HG03025 (cell line): ENCODE results near the gene LMO2.

Experiments
- ATAC-seq: cut with Tn5 transposase; IDR thresholded peaks from one replicate; pipeline ENCODE4 v1.9.1; 2021; ENCODE audit warnings: mild to moderate bottlenecking, moderate library complexity; ENCODE audit not compliant: unreplicated experiment, low FRiP score

The LMO2 gene

DNA sequence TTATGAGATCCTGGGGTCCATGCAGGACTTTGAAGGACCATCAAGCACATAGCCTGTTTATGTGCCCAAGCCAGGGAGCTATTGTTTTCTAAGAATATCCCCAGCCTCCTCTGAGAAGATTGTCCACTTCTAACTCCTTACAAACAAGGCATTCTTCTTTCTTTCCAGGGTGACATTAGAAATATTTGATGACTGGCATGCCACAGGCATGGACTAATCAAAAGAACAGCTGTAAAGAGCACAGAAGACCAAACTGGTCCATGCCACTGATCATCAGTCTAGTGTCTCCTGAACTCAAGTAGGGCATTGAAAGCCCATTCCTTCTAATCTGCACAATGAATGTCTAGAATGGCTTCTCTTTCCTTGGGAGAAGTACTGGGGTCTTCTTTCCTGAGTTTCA is 24.9 kb upstream of the LMO2 start:
- no peak for ATAC-seq

- ATAC-seq = no peak
These were observed 23.6 kb upstream of the LMO2 start for GRCh38 chr11:33915526-33915925.

GRCh38 chr11:33913991-33914390 is 22.1 kb upstream of the LMO2 start:
- ATAC-seq = no peak

- ATAC-seq = peak; percentile 83
These were observed 20.8 kb upstream of the LMO2 start for GRCh38 chr11:33912405-33913361.

DNA sequence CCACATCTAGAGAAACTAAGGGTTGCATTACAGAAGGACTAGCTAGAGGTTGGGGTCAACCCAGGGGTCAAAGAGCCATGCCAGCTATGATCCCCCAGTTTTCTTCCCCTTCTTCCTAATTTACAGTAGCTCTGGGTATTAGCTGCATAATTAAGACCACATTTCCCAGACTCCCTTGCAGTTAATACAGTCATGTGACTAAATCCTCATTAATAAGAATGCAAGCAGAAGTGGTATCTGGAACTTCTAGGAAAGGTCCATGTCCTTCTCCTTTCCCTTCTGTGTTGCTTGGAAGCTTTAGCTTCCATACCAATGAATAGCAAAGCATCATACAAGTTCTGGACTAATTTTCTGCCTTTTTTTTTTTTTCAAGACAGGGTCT is 19.1 kb upstream of the LMO2 start:
- ATAC-seq = no peak

- ATAC-seq = no peak
These were observed 18.6 kb upstream of the LMO2 start for GRCh38 chr11:33910296-33910957.

DNA sequence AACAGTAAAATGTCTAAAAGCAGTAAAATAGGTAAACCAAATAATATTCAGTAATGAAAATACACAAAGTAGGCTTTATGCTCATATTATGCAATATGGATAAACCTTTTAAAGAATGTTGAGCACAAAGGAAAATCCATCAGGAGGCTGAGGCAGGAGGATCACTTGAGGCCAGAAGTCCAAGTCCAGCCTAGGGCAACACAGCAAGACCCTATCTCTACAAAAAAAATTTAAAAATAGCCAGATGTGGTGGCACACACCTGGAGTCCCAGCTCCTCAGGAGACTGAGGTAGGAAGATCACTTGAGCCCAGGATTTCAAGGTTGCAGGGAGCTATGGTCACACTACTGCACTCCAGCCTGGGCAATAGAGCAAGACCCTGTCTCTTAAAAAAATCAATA is 17.7 kb upstream of the LMO2 start:
- ATAC-seq = no peak

DNA sequence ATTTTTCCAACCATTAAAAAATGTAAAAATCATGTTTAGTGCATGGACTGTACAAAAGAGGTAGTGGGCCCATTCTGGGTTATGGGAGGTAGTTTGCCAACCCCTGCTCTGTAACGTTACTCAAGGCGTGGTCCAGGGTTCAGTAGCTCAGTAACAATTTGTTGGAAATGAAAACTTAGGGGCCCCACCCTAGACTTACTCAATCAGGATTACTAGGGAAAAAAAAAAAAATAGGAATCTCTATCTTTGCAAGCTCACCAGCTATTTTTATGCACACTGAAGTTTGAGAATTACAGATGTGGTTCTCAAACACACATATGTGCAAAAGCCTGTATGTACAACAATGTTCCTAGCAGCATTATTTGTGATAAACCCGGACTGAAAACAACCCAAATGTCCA is 17.3 kb upstream of the LMO2 start:
- ATAC-seq = no peak

- ATAC-seq = no peak
These were observed 15.5 kb upstream of the LMO2 start for GRCh38 chr11:33907421-33907820.

DNA sequence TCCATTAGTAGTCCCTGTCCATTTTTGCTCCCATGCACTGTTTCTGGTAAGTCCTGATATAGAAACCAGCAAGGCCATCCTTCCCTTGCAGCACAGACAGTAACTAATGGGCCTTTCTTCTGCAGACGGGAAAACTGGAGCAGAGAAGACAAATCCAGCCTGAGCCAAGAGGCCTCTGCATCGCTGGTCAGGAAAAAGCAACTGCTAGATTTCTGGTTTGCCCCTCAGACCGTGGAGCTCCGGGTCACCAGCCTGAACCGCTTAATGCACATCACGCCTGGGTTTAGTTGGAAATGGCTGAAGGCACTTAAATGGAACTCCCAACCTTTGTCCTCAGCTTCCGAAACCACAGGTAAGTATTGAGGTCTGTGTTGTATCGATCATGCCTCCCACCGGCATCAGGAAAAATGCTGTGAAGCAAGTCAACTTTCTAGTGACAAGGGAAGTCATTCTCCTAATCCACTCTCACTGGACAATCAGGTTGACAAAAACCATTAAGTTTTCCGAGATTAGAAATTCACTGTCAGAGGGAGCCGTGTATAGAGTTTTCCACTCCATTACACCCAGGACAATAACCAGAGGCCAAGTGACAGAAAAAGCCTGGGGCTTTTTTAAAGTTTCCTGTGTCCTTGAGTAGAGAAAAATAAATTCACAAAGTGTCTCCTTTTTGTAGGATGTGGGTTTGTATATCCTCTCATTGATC is 14.8 kb upstream of the LMO2 start:
- ATAC-seq = no peak

- no peak for ATAC-seq
These were observed 12.2 kb upstream of the LMO2 start for GRCh38 chr11:33904102-33904501.

GRCh38 chr11:33900159-33900840 is 8.4 kb upstream of the LMO2 start:
- no peak for ATAC-seq

GRCh38 chr11:33899400-33900037 is 7.6 kb upstream of the LMO2 start:
- no peak for ATAC-seq

DNA sequence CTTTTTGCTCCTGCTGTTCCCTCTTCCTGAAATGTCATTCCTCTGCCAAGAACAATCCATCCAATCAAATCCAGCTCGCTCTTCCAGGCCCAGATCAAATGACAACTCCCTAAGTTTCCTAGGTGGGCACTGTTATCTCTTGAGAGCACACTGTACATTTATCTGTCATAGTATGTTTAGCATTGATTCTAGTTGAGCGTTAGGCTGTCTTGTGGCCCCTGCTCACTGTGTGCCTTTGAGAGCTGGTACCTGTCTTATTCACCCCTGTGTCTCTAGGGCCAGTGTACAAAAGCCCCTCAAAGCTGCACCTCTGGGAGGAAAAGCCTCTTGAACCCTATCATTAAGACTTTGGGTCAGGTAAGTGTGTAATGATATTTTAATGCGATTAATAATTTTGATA is 7.1 kb upstream of the LMO2 start:
- no peak for ATAC-seq

DNA sequence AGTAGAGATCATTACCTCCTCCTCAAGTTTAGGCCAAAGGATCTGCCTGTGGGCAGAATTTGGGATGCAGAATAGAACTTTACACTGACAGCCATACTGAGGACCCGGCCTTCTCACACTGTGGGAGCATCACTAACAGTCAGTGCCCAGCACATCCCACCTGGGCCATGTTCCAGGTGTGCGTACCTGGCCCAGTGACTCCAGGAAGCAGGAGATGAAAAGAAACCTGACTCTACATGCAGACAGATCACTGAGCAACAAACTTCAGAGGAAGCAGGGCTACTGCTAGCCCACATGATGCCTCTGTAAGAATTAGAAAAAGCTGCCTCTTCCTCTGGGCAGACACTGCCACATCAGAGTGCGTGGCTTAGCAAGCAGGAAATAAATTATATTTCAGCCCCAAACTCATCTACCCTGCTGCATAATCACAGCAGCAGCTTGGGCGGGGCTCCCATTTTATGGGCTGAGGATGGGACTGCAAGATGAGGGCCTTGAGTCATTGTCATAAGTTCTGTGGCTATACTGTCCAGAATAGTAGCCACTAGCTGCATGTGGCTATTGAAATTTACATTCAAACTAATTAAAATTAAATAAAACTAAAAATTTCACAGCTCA is 6.0 kb upstream of the LMO2 start:
- ATAC-seq = no peak

DNA sequence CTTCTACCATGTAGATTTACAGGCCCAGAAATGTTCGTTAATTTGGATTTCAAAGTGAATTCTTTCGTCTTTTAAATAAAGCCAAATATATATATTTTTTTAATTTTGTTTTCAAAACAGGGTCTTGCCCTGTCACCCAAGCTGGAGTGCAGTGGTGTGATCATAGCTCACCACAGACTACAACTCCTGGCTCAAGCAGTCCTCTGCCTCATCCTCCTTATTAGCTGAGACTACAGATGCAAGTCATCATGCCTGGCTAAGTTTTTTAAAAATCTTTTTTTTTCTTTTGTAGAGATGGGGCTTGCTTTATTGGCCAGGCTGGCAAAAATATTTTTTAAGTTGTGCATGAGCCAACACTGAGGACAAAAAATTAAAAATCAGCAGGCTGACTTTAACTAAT is 5.0 kb upstream of the LMO2 start:
- no peak for ATAC-seq

GRCh38 chr11:33895752-33896137 is 3.9 kb upstream of the LMO2 start:
- no peak for ATAC-seq

DNA sequence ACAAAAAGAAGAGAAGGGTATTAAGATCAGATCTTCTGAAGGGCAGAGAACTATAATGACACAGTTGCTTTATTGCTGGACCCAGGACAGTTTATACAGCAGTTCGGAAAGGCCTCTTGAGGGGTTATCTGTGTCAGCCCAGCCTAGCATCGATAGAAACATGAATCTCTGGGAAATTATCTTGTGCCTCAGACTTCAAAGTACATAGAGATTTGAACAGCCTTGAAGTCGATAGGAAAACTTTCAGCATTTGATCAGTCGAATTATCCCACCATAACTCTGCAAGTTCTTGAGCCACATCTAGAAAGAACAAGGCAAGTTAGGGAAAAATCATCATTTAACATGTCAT is 2.5 kb upstream of the LMO2 start:
- ATAC-seq = no peak

GRCh38 chr11:33893711-33894397 is 2.0 kb upstream of the LMO2 start:
- ATAC-seq = peak; percentile 85
